Measurements from ENCODE around the gene MUC5AC.
"Not testable (repeated sequence)": the region's sequence is repeated elsewhere in the genome, so short reads cannot be mapped to it uniquely, and the experiment has no call there.

MUC5AC gene

GRCh38 chr11:1157645-1158591 lies at the start of gene MUC5AC:
Gene MUC5AC, plus strand, starts transcription at chr11:1157953. Its CDS starts 47 bp downstream, at chr11:1158000.
- Histone ChIP-seq H3K4me3 (ENCODE audit: low read length in 2 of 2) (no peak within 1 kb of the TSS), H3K27me3 (ENCODE audit: control insufficient read depth in 2 of 2, insufficient read depth in 2 of 2, low read length in 2 of 2) (no peaks in the 10 kb centered on the region), H3K27ac (ENCODE audit: low read depth in 2 of 2, low read length in 2 of 2) (no peak within 1 kb of the TSS), H3K9ac (ENCODE audit: low read depth in 1 of 2, low read length in 2 of 2) (no peak within 1 kb of the TSS), H3K4me1 (ENCODE audit: control insufficient read depth in 2 of 2, insufficient read depth in 2 of 2, low read length in 2 of 2) (peaks cover 0 to 3% of the 10 kb centered on the region in 2 donors), H3K36me3 (ENCODE audit: control insufficient read depth in 2 of 2, insufficient read depth in 2 of 2, low read length in 2 of 2) (no peaks in the 10 kb centered on the region), H3K9me3 (ENCODE audit: control insufficient read depth in 2 of 2, low read length in 2 of 2) (no peaks in the 10 kb centered on the region)

- Histone ChIP-seq H3K27ac (ENCODE audit: low read depth in 2 of 2, low read length in 2 of 2) (no peak overlapping the region), H3K36me3 (ENCODE audit: control insufficient read depth in 2 of 2, insufficient read depth in 2 of 2, low read length in 2 of 2) (peaks cover 0 to 10% of the 10 kb centered on the region in 2 donors), H3K4me3 (ENCODE audit: low read length in 2 of 2) (no peak overlapping the region), H3K27me3 (ENCODE audit: control insufficient read depth in 2 of 2, insufficient read depth in 2 of 2, low read length in 2 of 2) (no peaks in the 10 kb centered on the region), H3K4me1 (ENCODE audit: control insufficient read depth in 2 of 2, insufficient read depth in 2 of 2, low read length in 2 of 2) (no peaks in the 10 kb centered on the region), H3K9ac (ENCODE audit: low read depth in 1 of 2, low read length in 2 of 2) (no peak overlapping the region), H3K9me3 (ENCODE audit: control insufficient read depth in 2 of 2, low read length in 2 of 2) (no peaks in the 10 kb centered on the region)
Observed at GRCh38 chr11:1108246-1108900, 49.4 kb upstream of the MUC5AC start.

- Histone ChIP-seq H3K9ac (ENCODE audit: low read depth in 1 of 2, low read length in 2 of 2) (no peak overlapping the region), H3K27me3 (ENCODE audit: control insufficient read depth in 2 of 2, insufficient read depth in 2 of 2, low read length in 2 of 2) (no peaks in the 10 kb centered on the region)
Observed at GRCh38 chr11:1109101-1109917, 48.4 kb upstream of the MUC5AC start.

GRCh38 chr11:1109918-1110705 lies 47.6 kb upstream of the MUC5AC start:
- no peak overlapping the region for H3K4me3 ChIP-seq (ENCODE audit: low read length in 2 of 2)
- H3K4me1 ChIP-seq (ENCODE audit: control insufficient read depth in 2 of 2, insufficient read depth in 2 of 2, low read length in 2 of 2), result no peaks in the 10 kb centered on the region
- peaks cover 0 to 7% of the 10 kb centered on the region in 2 donors for H3K36me3 ChIP-seq (ENCODE audit: control insufficient read depth in 2 of 2, insufficient read depth in 2 of 2, low read length in 2 of 2)
- H3K27me3 ChIP-seq (ENCODE audit: control insufficient read depth in 2 of 2, insufficient read depth in 2 of 2, low read length in 2 of 2), result no peaks in the 10 kb centered on the region
- H3K27ac ChIP-seq (ENCODE audit: low read depth in 2 of 2, low read length in 2 of 2), result no peak overlapping the region
- no peak overlapping the region for H3K9ac ChIP-seq (ENCODE audit: low read depth in 1 of 2, low read length in 2 of 2)
- H3K9me3 ChIP-seq (ENCODE audit: control insufficient read depth in 2 of 2, low read length in 2 of 2), result no peaks in the 10 kb centered on the region

More at GRCh38 chr11:1109101-1109917, 48.4 kb upstream of the MUC5AC start:
- Histone ChIP-seq H3K9me3 (ENCODE audit: control insufficient read depth in 2 of 2, low read length in 2 of 2) (no peaks in the 10 kb centered on the region), H3K4me1 (ENCODE audit: control insufficient read depth in 2 of 2, insufficient read depth in 2 of 2, low read length in 2 of 2) (no peaks in the 10 kb centered on the region), H3K4me3 (ENCODE audit: low read length in 2 of 2) (no peak overlapping the region), H3K27ac (ENCODE audit: low read depth in 2 of 2, low read length in 2 of 2) (no peak overlapping the region), H3K36me3 (ENCODE audit: control insufficient read depth in 2 of 2, insufficient read depth in 2 of 2, low read length in 2 of 2) (peaks cover 0 to 7% of the 10 kb centered on the region in 2 donors)

- no peaks in the 10 kb centered on the region for H3K4me1 ChIP-seq (ENCODE audit: control insufficient read depth in 2 of 2, insufficient read depth in 2 of 2, low read length in 2 of 2)
- H3K4me3 ChIP-seq (ENCODE audit: low read length in 2 of 2), result no peak overlapping the region
- no peaks in the 10 kb centered on the region for H3K9me3 ChIP-seq (ENCODE audit: control insufficient read depth in 2 of 2, low read length in 2 of 2)
- no peaks in the 10 kb centered on the region for H3K27me3 ChIP-seq (ENCODE audit: control insufficient read depth in 2 of 2, insufficient read depth in 2 of 2, low read length in 2 of 2)
- H3K9ac ChIP-seq (ENCODE audit: low read depth in 1 of 2, low read length in 2 of 2), result no peak overlapping the region
- peaks cover 0 to 4% of the 10 kb centered on the region in 2 donors for H3K36me3 ChIP-seq (ENCODE audit: control insufficient read depth in 2 of 2, insufficient read depth in 2 of 2, low read length in 2 of 2)
- H3K27ac ChIP-seq (ENCODE audit: low read depth in 2 of 2, low read length in 2 of 2), result no peak overlapping the region
Observed at GRCh38 chr11:1111545-1112212, 46.1 kb upstream of the MUC5AC start.

- H3K4me3 ChIP-seq (ENCODE audit: low read length in 2 of 2), result no peak overlapping the region
- H3K9me3 ChIP-seq (ENCODE audit: control insufficient read depth in 2 of 2, low read length in 2 of 2), result no peaks in the 10 kb centered on the region
- H3K4me1 ChIP-seq (ENCODE audit: control insufficient read depth in 2 of 2, insufficient read depth in 2 of 2, low read length in 2 of 2), result no peaks in the 10 kb centered on the region
- H3K9ac ChIP-seq (ENCODE audit: low read depth in 1 of 2, low read length in 2 of 2), result no peak overlapping the region
- H3K27ac ChIP-seq (ENCODE audit: low read depth in 2 of 2, low read length in 2 of 2), result peak overlapping the region; percentile 9 to 15
- H3K27me3 ChIP-seq (ENCODE audit: control insufficient read depth in 2 of 2, insufficient read depth in 2 of 2, low read length in 2 of 2), result no peaks in the 10 kb centered on the region
- no peaks in the 10 kb centered on the region for H3K36me3 ChIP-seq (ENCODE audit: control insufficient read depth in 2 of 2, insufficient read depth in 2 of 2, low read length in 2 of 2)
Observed at GRCh38 chr11:1112351-1113191, 45.2 kb upstream of the MUC5AC start.

GRCh38 chr11:1113405-1114201 lies 44.1 kb upstream of the MUC5AC start:
- no peaks in the 10 kb centered on the region for H3K4me1 ChIP-seq (ENCODE audit: control insufficient read depth in 2 of 2, insufficient read depth in 2 of 2, low read length in 2 of 2)
- no peaks in the 10 kb centered on the region for H3K9me3 ChIP-seq (ENCODE audit: control insufficient read depth in 2 of 2, low read length in 2 of 2)
- no peaks in the 10 kb centered on the region for H3K36me3 ChIP-seq (ENCODE audit: control insufficient read depth in 2 of 2, insufficient read depth in 2 of 2, low read length in 2 of 2)
- H3K27me3 ChIP-seq (ENCODE audit: control insufficient read depth in 2 of 2, insufficient read depth in 2 of 2, low read length in 2 of 2), result no peaks in the 10 kb centered on the region
- no peak overlapping the region for H3K27ac ChIP-seq (ENCODE audit: low read depth in 2 of 2, low read length in 2 of 2)
- H3K4me3 ChIP-seq (ENCODE audit: low read length in 2 of 2), result no peak overlapping the region
- no peak overlapping the region for H3K9ac ChIP-seq (ENCODE audit: low read depth in 1 of 2, low read length in 2 of 2)

- not testable (repeated sequence) for H3K27me3 ChIP-seq (ENCODE audit: control insufficient read depth in 2 of 2, insufficient read depth in 2 of 2, low read length in 2 of 2); H3K4me3 ChIP-seq (ENCODE audit: low read length in 2 of 2); H3K9ac ChIP-seq (ENCODE audit: low read depth in 1 of 2, low read length in 2 of 2); H3K27ac ChIP-seq (ENCODE audit: low read depth in 2 of 2, low read length in 2 of 2); H3K4me1 ChIP-seq (ENCODE audit: control insufficient read depth in 2 of 2, insufficient read depth in 2 of 2, low read length in 2 of 2); H3K36me3 ChIP-seq (ENCODE audit: control insufficient read depth in 2 of 2, insufficient read depth in 2 of 2, low read length in 2 of 2); H3K9me3 ChIP-seq (ENCODE audit: control insufficient read depth in 2 of 2, low read length in 2 of 2)
Observed at GRCh38 chr11:1115292-1115691, 42.5 kb upstream of the MUC5AC start.

Data from mucosa of rectum (tissue), 2 donors.